C4-2B (cell line): Measurements from ENCODE around the gene SPECC1L.

Experiments
- H3K27ac ChIP-seq: fragments of 450-650 bp; 2 replicates; pipeline ENCODE4 v1.5.1; 2017
- CTCF ChIP-seq: fragments of 450-650 bp; conservative IDR thresholded peaks from 2 replicates; pipeline ENCODE4 v1.5.1; 2017; ENCODE audit warnings: mild to moderate bottlenecking
- ZFX ChIP-seq: fragments of 450-650 bp; IDR thresholded peaks from 2 replicates; pipeline ENCODE4 v1.6.1; 2017

The SPECC1L gene

GRCh38 chr22:24424901-24425775 lies 154.5 kb downstream of the SPECC1L start:
- TF ChIP-seq CTCF: no peak
- TF ChIP-seq ZFX: no peak
- H3K27ac ChIP-seq: no peak overlapping the region

GRCh38 chr22:24426436-24426835 lies 155.8 kb downstream of the SPECC1L start:
- no peak for TF ChIP-seq CTCF
- TF ChIP-seq ZFX: no peak
- H3K27ac ChIP-seq: no peak overlapping the region

GRCh38 chr22:24426851-24427499 lies 156.3 kb downstream of the SPECC1L start:
- TF ChIP-seq ZFX (no peak), CTCF (no peak)
- no peak overlapping the region for H3K27ac ChIP-seq

- TF ChIP-seq CTCF: no peak
- TF ChIP-seq ZFX: no peak
- no peak within 1 kb of the TSS for H3K27ac ChIP-seq
Measured at GRCh38 chr22:24427500-24428164, 157.0 kb downstream of the SPECC1L start, which contains the start of gene ADORA2A. Gene ADORA2A, plus strand, starts transcription at chr22:24427599. Its CDS starts 5,806 bp downstream, at chr22:24433405.

GRCh38 chr22:24428751-24429410 lies 158.2 kb downstream of the SPECC1L start:
- H3K27ac ChIP-seq: no peak overlapping the region
- TF ChIP-seq CTCF (no peak), ZFX (no peak)

- no peak overlapping the region for H3K27ac ChIP-seq
- TF ChIP-seq CTCF: no peak
- TF ChIP-seq ZFX: no peak
Measured at GRCh38 chr22:24429411-24430365, 159.1 kb downstream of the SPECC1L start.
